HG03439 (cell line): ENCODE results near the gene SLC39A13.

Experiments used
- ATAC-seq: cut with Tn5 transposase; IDR thresholded peaks from one replicate; pipeline ENCODE4 v1.9.1; 2021; ENCODE audit warnings: mild to moderate bottlenecking, moderate library complexity; ENCODE audit not compliant: unreplicated experiment

SLC39A13 gene

GRCh38 chr11:47400768-47401279, 7.6 kb upstream of the SLC39A13 start:
- ATAC-seq, result peak; percentile 77

- no peak for ATAC-seq
Measured at GRCh38 chr11:47403135-47403534, 5.3 kb upstream of the SLC39A13 start.

- ATAC-seq, result no peak
Measured at GRCh38 chr11:47403571-47403970, 4.8 kb upstream of the SLC39A13 start.

GRCh38 chr11:47406896-47407745, 1.3 kb upstream of the SLC39A13 start:
- ATAC-seq, result no peak

GRCh38 chr11:47408598-47409439, 429 bp downstream of the SLC39A13 start:
- no peak for ATAC-seq

- ATAC-seq, result no peak
Measured at GRCh38 chr11:47409440-47410369, 1.3 kb downstream of the SLC39A13 start.

GRCh38 chr11:47410370-47411264, 2.2 kb downstream of the SLC39A13 start:
- ATAC-seq, result no peak

- no peak for ATAC-seq
Measured at GRCh38 chr11:47411884-47412746, 3.7 kb downstream of the SLC39A13 start.

GRCh38 chr11:47413351-47413750, 5.0 kb downstream of the SLC39A13 start:
- ATAC-seq, result no peak

GRCh38 chr11:47413908-47414684, 5.7 kb downstream of the SLC39A13 start:
- no peak for ATAC-seq

- ATAC-seq, result no peak
Measured at GRCh38 chr11:47414685-47415070, 6.3 kb downstream of the SLC39A13 start.

- no peak for ATAC-seq
Measured at GRCh38 chr11:47415091-47415854, 6.9 kb downstream of the SLC39A13 start.

GRCh38 chr11:47415949-47416472, 7.6 kb downstream of the SLC39A13 start:
- no peak for ATAC-seq

GRCh38 chr11:47417712-47418111, 9.3 kb downstream of the SLC39A13 start:
- ATAC-seq, result no peak

- no peak for ATAC-seq
Measured at GRCh38 chr11:47418454-47419259, 10.3 kb downstream of the SLC39A13 start.

- no peak for ATAC-seq
Measured at GRCh38 chr11:47425611-47426010, 17.2 kb downstream of the SLC39A13 start.
